HG02623 (cell line): ENCODE data around the gene SIGLEC7.
"Not testable (repeated sequence)": the region's sequence is repeated elsewhere in the genome, so short reads cannot be mapped to it uniquely, and the experiment has no call there.

Experiments
- ATAC-seq: cut with Tn5 transposase; IDR thresholded peaks from one replicate; pipeline ENCODE4 v1.9.1; 2021; ENCODE audit warnings: moderate library complexity; ENCODE audit not compliant: unreplicated experiment

SIGLEC7 gene

DNA sequence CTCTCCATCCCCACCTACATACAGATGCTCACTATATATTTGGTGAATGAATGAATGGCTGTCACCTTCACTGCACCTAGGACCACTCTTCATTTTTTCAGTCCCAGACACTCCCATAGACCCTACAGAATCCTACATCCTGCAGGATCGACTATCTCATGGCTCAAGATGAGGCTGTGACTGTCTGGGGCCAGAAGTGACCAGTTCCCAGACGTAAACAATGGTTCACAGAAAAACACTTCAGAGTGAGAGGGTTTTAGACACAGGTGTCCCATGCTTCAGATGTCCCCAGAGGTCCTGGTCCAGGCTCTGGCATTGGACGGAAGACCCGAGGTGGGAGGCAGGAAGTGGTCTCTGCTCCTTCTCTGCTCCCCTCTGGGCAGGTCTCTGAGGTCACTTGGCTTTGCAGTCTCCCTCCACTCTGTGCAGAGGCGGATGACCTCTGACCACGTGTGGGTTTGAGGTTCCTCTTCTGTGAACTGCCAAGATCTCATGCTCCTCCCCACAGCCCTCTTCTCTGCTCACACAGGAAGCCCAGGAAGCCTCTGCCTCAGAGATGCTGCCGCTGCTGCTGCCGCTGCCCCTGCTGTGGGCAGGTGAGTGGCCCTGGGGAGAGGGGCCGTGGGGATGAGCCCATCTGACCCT is 24.9 kb downstream of the SIGLEC7 start:
- no peak for ATAC-seq

DNA sequence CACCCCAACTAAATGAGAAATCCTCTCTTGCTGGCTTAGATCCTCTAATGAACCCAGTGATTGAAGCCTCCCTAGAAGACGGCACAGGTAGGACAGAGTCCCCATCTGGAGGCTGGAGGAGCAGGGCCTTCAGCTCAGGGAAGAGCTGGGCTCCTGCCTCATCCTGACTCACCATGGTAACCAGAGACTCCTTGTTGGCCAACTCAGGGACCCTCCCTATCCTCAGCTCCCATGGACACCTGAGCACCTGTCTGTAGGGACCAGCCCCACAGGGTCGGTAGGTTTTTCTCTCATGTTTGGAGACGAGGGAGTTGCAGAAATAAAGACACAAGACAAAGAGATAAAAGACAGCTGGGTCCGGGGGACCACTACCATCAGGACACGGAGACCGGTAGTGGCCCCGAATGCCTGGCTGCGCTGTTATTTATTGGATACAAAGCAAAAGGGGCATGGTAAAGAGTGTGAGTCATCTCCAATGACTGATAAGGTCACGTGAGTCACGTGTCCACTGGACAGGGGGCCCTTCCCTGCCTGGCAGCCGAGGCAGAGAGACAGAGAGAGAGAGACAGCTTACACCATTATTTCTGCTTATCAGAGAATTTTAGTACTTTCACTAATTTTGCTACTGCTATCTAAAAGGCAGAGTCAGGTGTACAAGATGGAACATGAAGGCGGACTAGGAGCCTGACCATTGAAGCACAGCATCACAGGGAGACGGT is 26.6 kb downstream of the SIGLEC7 start:
- no peak for ATAC-seq

GRCh38 chr19:51169283-51169918 is 27.3 kb downstream of the SIGLEC7 start:
- not testable (repeated sequence) for ATAC-seq

DNA sequence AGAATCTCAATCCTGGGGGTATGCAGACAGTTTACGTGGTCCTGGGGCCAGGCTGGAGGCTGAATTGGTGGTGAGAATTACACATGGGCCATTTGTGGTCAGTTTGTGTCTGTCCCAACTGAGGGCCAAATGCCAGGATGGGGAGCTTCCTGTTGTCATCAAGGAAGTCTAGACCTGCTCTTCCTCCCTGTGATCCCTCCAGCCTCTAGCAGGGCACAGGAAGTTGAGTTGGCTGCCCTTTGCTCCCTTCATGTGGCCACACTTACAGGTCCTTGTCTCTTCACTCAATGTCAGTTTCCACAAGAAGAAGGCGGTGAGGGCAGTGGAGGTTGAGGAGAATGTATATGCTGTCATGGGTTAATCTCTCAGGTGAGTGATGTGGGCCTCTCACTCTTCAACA is 30.1 kb downstream of the SIGLEC7 start:
- no peak for ATAC-seq

DNA sequence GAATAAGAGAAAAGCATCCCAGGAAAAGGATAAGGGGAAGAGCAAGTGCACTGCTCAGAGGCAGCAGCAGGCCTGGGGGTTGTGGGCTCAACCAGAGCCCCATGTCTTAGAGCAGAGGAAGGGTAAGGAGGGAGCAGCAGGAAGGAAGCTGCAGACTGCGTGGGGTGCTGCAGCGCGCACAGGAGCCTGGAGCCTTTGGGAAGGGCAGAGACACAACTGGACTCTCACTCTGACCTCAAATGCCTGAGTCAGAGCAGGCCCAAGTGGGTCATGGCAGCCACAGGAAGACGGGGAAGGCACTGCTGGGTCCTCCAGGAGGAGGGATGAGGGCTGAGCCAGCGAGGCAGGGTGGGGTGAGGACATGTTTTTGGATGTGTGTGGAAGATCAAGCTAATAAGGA is 31.6 kb downstream of the SIGLEC7 start:
- no peak for ATAC-seq

DNA sequence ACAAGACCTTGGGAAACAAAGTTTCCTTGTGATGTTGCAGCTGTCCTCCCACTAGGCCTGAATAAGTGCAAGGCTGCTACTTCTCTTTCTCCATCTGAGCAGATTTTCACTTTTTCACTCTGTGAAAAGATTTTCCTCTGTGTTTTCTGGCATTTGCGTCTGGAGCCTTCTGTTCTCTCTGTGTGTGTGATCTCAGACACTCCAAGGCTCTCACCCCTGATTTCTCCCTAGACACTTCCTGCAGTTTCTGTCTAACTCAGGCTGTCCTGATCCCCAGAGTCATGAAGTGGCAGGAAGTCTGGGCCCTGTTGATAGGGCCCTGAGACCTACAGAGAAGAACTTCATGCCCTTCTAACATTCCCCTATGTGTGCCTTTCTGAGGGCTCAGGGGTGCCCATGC is 37.2 kb downstream of the SIGLEC7 start:
- ATAC-seq, result no peak

GRCh38 chr19:51181377-51181912 is 39.3 kb downstream of the SIGLEC7 start:
- no peak for ATAC-seq

DNA sequence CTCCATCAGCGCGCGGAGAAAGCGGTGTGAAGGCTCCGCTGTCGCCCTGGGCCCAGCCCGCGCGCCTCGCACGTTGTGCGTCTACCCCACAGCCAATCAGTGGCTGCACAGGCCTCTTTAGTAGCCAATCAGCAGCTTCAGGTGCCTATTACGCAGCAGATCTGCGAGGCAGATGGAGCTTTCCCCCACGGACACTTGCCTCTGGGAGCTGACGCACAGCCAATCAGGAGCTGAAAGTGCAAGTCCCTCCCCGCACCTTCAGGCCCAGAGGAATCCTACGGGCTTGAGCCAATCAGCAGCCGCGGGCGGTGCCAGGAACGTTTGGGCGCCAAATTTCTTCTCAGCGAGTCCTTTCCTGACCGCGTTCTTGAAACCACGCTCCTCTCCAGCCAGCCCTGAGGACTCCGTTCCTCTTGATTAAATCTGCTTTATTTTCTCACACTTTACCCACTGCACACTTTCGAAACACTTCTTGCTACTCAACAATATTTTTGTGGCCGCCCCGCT is 39.9 kb downstream of the SIGLEC7 start:
- ATAC-seq, result no peak

- no peak for ATAC-seq
These were observed 41.5 kb downstream of the SIGLEC7 start for GRCh38 chr19:51183629-51184028.

DNA sequence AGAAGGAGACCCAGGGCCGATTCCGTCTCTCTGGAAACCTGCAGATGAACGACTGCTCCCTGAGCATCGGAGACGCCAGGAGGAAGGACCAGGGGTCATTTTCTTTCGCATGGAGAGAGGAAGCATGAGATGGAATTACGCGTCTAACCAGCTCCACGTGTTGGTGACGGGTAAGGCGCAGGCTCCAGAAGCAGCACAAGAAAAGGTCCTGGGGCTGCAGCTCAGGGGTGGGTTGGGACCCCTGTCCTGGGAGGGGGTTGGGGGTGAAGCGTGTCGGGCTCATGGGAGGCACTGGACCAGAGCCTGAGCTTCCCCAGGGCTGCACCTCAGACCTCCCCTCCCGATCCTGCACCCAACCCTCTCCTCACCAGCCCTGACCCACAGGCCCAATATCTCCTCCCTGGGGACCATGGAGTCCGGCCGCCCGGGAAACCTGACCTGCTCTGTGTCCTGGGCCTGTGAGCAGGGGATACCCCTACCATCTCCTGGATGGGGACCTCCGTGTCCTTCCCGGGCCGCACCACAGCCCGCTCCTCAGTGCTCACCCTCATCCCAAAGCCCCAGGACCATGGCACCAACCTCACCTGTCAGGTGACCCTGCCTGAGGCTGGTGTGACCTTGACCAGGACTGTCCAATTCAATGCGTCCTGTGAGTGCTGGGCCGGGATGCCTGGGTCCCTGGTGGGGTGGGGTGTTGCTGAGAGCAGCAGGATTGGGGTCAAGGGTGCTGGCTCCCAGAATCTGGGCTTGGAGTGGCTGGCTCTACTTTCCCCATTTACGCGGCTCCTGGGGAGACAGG is 43.2 kb downstream of the SIGLEC7 start:
- ATAC-seq, result no peak

GRCh38 chr19:51185868-51186215 is 43.7 kb downstream of the SIGLEC7 start:
- no peak for ATAC-seq

DNA sequence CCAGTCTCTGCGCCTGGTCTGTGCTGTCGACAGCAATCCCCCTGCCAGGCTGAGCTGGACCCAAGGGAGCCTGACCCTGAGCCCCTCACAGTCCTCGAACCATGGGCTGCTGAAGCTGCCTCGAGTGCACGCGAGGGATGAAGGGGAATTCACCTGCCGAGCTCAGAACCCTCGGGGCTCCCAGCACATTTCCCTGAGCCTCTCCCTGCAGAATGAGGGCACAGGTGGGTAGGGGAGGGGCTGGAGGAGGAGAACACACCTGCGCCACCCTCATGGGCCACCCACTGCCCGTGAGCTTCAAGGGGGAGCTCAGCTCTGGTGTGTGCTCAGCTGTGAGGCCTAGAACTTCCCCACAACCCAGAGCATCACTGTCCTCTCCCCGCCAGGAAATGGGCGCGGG is 44.2 kb downstream of the SIGLEC7 start:
- no peak for ATAC-seq

DNA sequence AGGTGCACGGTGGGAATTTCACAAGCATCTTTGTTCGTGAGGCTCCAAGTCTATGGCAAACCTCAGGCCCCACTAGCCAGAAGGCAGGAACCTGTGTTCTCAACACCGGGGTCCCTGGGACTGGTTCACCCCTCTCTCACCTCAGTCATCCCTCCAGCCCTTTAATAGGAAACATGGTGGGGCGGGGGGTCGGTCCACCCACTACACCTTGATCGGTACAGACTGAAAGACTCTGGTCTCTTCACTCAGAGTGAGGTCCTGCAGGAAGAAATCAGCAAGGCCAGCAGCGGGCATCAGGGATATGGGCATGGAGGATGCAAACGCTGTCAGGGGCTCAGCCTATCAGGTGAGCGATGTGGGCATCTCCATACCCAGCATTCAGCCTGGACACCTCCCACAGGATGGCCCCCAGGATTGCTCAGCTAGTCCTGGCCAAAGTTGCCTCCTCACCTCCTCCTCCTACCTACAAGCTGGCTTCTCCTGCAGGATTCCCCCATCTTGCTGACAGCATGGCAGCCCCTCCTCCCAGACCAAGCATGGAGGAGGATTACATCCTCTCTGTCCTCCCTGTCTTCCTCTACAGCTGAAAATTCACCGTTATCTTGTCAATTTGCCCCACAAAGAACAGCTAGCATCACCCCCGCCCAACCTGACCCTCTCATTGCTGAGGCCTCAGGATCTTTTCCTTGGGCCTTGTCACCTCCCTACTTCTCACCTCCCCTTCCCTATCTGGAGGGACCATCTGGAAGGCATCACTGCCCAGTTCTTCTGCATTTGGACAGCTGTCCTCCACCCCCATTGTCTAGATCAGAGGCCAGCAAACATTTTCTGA is 45.5 kb downstream of the SIGLEC7 start:
- no peak for ATAC-seq

DNA sequence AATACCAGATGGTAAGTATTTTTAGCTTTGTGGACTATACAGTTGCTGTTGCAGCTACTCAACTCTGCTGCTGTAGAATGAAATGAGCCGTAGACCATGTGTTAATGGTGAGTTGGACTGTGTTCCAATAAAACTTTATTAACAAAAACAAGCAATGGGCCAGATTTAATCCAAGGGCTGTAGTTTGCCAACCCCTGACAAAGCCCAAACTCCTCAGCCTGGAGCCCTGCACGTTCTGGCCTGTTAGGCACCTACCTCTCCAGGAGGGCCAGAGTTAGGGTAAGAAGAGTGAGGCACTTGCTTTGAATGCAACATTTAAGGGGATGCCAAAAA is 46.1 kb downstream of the SIGLEC7 start:
- ATAC-seq, result no peak

GRCh38 chr19:51192689-51193088 is 50.6 kb downstream of the SIGLEC7 start:
- ATAC-seq, result no peak

GRCh38 chr19:51194527-51195315 is 52.6 kb downstream of the SIGLEC7 start:
- ATAC-seq, result no peak

GRCh38 chr19:51195316-51195586 is 53.1 kb downstream of the SIGLEC7 start:
- no peak for ATAC-seq

- no peak for ATAC-seq
These were observed 53.5 kb downstream of the SIGLEC7 start for GRCh38 chr19:51195616-51196015.

- ATAC-seq, result no peak
These were observed 54.1 kb downstream of the SIGLEC7 start for GRCh38 chr19:51196181-51196580.

- ATAC-seq, result no peak
These were observed 56.5 kb downstream of the SIGLEC7 start for GRCh38 chr19:51198641-51199040.
